Body of pancreas (tissue), 4 donors: ENCODE data around the gene CLPTM1L.

Experiments used
- CTCF ChIP-seq, 7 experiments: fragments of 450-650 bp in 4 of 7; fragments of 200-600 bp in 3 of 7; sonication (generic) in 3 of 7; IDR thresholded peaks; one replicate each; pipeline ENCODE4 v1.5.1; 2016 to 2019; ENCODE audit warnings: antibody characterized with exemption in 7 of 7
- POLR2A ChIP-seq, 3 donors: fragments of 450-650 bp; IDR thresholded peaks; one replicate each; pipeline ENCODE4 v1.6.1; 2016; ENCODE audit warnings: antibody characterized with exemption in 3 of 3, mild to moderate bottlenecking in 2 of 3

- TF ChIP-seq CTCF (IDR thresholded peaks at IDR 0.05): no peak
- no peak for TF ChIP-seq POLR2A (IDR thresholded peaks at IDR 0.05)
Measured at GRCh38 chr5:1382248-1382700, 37.4 kb upstream of the CLPTM1L start.
